Hematopoietic multipotent progenitor cell treated with erythropoietin and hydrocortisone succinate and interleukin-3 and kit ligand, for 8 days (in vitro differentiated cells): ENCODE data around the gene HDAC4.

Experiments
- DNase-seq: peaks from one replicate; pipeline ENCODE4 v3.0.0-alpha.2; 2015

Gene HDAC4

GRCh38 chr2:239227661-239228371 is 173.0 kb downstream of the HDAC4 start:
- no peak for DNase-seq

GRCh38 chr2:239226677-239227581 is 173.9 kb downstream of the HDAC4 start:
- no peak for DNase-seq

GRCh38 chr2:239225871-239226561 is 174.8 kb downstream of the HDAC4 start:
- DNase-seq = no peak

DNA sequence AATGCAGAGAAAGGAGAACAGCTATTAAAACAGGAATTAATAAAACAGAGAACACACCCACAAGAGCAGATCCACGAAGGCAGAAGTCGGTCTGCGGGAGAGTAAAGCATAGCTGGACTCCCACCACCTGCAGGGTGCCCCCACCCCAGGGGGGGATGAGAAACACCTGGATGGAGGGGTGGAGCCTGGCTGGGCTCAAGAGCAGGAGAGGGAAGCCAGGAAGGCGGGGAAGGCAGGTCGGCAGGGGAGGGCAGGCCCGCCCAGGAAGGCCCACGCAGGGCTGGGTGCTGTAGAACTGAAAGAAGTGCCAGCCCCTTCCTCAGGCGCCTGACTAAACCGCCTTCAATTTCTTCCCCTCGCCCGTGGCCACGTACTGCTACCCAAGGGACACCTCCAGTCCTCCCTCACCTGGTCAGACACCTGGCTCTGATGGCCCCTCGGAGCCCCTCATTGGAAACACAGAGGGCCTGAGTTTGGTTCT is 175.4 kb downstream of the HDAC4 start:
- DNase-seq = no peak

DNA sequence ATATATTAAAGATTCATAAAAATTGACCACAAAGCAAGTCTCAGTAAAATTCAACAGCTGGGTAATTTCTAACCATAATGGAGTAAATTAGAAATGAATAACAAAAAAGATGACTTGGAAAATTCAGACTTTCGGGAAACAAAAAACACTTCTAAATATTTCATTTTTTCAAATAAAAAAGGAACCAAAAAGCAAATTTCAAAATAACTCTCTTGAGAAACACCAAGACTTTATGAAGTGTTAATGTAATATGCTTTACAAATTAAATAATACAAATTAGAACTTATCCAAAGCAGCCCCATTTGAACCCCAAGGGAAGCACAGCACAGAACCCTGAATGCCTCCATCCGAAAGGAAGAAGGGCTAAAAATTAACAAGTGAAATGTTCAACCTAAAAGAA is 175.9 kb downstream of the HDAC4 start:
- DNase-seq = no peak

DNA sequence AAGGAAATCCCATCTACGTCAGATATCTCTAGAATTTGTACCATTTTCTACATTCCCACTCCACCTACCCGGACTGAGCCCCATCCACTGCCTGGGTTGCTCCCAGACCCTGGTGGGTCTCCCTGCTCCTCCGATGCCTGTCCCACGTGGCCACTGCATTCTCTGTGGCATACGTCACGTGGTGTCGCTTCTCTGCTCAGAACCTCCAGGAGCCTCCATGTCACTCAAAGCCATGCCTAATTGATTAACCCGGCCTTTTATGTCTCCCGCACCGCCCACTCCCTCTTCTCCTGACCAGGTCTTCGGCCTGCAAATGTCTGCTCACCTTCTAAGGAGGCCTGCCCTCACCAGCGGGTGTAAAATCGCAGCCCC is 176.6 kb downstream of the HDAC4 start:
- DNase-seq = no peak

DNA sequence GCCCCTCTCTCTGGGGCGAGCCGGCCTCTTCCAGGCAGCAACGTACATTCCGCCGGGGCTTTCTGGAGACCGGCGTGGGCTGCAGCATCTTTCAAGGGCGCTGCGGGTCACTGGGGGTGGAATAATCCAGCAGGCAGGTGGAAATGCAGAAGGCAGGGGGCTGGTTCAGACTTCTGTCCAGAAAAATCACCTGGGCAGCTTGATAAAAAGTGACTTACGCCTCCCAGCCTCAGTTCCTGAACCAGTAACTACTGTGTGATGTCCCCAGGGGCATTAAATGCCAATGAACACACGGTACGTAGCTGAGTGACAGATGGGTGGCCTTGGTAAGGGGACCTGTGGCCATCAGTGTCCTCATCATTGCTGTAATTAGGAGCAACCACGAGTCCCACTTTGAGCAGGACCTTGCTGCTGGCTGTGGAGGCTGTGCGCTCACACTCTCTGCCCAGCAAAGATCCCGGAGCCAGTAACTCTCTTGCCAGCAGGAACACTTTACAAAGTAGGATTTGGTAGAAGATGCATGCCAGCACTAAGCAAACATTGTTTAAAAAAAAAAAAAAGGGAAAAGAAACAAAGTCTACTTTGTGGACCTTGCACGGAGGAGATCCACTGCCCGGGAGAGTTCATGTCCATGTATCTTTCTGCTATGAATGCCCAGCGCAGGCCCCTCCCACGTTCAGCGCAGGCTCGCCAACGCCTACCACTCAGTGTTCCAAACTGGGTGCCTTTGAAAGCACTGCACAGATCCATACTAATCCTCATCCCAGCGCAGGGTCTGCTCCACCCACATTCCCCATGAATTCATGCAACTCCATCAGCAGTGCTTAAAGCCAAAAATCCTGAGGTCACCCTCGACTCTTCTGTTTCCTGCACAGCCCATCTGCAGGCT is 177.3 kb downstream of the HDAC4 start:
- no peak for DNase-seq

GRCh38 chr2:239222706-239223309 is 178.0 kb downstream of the HDAC4 start:
- DNase-seq = peak; percentile 14

DNA sequence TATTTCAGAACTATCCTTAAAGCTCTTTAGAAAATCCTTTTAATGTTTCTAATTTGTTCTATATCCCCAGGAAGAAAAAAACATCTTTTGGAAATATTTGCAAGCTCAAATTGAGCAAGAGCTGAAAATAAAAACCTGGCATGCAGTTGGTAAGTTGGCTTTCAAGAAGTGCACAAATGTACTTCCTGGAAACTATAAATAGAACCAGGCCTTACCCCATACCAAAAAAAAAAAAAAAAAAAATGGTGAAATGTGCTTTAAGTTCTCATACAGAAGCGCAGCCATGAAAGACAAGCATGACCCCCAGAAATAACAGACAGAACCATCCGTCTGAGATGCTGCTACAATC is 178.5 kb downstream of the HDAC4 start:
- DNase-seq = no peak

GRCh38 chr2:239220981-239221396 is 179.8 kb downstream of the HDAC4 start:
- no peak for DNase-seq

DNA sequence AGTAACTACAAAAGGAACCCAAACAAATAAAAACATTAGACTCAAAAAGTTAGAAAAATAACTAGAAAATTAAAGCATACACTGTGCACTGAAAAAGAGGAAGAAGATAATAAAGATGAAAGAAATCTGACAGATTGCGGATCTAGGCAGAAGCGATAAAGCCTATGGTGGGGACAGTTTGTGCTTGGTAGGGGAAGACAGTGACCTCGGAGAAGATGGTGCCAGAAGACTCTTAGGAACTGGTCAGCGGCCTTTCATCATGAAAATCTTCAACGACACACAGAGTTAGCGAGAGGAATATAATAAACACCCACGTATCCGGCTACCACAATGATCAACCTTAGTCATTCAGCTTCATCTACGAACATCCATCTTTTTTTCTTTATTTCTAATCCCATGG is 180.5 kb downstream of the HDAC4 start:
- DNase-seq = no peak

DNA sequence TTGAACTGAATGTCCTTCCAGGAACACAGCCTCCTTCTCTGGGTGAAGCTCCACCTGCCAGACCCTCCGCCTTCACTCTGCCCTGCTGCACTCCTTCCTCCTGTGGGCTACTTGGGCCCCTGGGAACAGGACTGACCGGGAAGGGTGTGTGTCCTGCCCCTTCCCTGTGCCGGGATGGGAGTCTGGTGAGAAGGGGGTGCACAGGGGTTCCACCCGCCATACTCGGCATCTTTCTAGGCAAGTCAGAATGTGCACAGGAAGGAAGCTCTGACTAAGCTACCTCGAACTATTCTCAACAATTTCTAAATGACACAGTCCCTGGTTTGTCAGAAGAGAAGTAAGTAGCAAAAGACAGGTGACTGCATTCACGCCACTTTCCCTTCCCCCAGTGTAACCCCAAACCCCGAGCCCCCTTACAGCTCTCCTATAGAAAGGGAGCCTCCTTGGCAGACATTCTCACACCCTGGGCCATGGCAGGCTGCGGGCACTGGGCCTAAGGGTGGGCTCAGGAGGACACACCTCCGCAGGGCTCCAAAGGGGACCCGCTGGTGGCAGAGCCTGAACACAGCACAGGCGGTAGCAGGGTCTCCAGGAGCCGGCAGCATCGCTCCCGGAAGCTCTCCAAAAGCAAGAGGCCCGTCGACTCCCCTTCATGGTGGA is 184.1 kb downstream of the HDAC4 start:
- no peak for DNase-seq

DNA sequence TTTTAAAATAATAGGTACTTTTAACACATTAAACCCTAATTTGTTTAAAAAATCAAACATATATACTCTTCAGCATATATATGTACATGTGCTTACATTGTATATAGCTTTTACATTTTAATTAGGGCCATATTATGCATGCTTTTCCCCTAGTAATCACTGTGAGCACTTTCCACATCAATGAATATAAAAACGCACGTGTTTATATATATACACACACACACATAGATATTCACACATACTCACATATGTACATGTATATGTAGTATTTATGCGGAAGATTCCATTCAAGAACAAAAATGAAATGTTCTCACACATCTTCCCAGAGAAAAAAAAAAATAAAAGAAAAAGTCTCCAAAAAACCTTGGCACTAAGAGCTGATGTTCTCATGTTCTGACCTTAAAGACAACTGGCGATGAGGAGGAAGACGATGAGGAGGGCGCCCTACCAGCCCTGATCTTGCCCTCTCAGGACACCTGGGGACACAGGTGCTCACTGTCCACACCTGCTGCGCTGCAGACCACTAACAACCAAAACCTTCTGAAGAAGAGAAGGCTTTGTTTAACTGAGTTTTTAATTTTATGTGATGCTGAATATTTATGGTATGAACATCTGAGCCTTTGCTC is 184.7 kb downstream of the HDAC4 start:
- no peak for DNase-seq

DNA sequence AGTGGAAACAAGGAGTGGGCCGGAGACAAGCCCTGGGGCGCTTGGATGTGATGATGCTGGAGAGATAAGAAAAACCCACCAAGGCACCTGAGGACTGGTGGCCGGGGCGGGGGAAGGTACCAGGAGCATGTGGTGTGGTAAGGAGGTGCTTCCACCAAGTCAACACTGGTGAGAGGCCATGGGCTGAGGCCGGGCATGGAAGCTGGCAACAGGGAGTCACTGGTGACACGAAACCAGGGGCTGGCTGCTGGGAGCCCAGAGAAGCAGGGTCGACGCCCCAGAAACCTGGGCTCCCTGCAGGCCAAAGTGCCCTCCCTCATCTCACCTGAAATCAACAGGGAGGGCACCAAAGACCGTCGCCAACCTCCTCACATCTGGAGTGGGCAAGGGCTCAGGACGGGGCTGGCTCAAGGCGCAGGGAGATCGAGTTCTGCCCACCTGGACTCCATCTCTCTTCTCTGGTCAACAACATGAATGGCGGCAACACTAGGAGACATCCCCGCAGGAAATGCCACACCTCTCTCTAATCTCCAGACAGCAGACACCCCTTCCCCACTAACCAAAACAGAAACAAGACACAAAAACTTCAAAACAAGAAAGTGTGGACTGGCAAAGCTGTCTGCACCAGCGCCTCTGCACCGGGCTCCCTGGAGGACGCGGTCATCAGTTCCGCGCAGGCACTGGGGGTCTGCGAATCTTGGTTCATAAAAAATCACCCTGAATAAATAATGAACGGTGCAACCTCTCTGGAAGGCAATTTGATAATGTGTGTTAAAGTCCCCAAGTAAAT is 185.5 kb downstream of the HDAC4 start:
- DNase-seq = no peak

- DNase-seq = no peak
These were observed 186.1 kb downstream of the HDAC4 start for GRCh38 chr2:239214725-239215124.

- DNase-seq = no peak
These were observed 187.1 kb downstream of the HDAC4 start for GRCh38 chr2:239213643-239214101.

DNA sequence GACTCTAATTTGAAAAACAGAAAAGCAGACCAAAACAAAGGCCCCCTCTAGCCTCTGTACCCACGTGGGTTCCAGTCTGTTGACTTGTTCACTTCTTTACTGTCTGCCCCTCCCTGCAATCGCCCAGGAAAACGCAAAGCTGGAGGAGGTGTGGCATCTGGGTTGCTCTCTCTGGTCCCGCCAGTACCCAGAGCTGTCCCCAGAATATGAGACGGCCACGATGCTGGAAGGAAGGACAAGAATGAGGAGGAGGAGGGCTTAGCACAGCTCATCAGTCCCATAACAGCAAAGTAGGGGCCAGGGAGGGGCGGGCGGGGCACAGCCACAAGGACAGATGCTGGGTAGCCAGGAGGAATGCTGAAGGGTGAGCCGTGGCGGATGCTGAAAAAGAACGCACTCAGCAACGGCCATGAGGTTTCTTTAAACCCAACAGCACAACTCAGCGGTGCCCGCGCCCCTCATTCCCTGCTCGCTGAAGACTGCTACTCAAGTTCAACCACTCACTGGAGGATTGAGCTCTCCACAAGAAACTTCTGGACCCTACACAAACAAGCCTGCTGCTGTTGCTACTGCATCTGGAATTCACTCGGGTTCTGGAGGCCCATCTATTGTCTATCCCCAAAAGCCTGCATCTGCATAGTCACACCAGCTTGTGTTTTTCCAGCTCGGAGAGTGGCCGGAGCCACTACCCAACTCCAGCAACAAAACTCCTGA is 187.7 kb downstream of the HDAC4 start:
- peak; percentile 16 for DNase-seq

DNA sequence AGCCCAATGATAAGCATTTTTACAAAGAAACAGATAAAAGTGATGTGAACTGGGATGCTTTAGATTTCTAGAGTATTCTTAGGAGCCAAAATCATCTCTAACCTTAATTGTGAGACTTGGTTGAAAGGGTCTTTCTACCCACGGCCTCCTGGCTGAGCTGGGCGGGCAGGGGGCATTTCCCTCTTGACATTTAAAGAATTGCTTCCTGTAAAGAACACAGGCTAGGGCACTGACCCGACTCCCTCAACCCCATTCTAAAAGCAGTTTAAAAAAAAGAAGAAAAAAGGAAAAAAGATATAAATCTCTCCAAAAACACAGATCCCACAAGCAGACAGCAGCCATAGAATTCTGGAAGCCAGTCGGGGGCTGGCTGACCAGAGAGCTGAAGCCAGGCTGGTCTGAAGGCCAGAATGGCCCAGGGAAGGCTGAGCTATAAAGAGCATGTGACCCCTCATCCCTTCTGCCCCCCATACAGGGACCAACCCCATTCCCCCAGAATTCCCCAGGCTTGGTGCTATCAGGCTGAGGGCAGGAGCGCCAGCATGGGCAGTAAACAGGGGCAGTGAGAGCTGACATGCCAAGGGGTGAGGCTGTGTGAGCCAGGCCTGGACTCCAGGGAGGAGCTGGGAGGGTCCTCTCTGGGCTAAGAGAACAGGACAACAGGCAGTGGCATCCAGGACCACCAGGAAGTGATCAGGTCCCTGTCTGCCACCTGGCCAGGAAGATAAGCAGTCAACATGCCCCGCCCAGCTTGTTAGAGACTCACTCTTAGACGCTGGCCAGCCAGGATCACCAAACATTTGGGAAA is 188.5 kb downstream of the HDAC4 start:
- peak; percentile 72 for DNase-seq
